Liver (tissue), 3 donors: ENCODE data around the gene MRPL52.

ENCODE experiments used
- JUND ChIP-seq, 2 donors: IDR thresholded peaks; 2 replicates each; pipeline ENCODE4 v1.6.1; 2016; ENCODE audit warnings: antibody characterized with exemption in 2 of 2
- SP1 ChIP-seq: IDR thresholded peaks from 2 replicates; pipeline ENCODE4 v1.6.1; 2018; ENCODE audit warnings: antibody characterized with exemption, mild to moderate bottlenecking
- TAF1 ChIP-seq: conservative IDR thresholded peaks from 2 replicates; pipeline ENCODE4 v1.6.1; 2016; ENCODE audit warnings: antibody characterized with exemption, mild to moderate bottlenecking
- YY1 ChIP-seq: IDR thresholded peaks from 2 replicates; pipeline ENCODE4 v1.6.1; 2016; ENCODE audit warnings: antibody characterized with exemption, mild to moderate bottlenecking
- TF ChIP-seq, protein P1 (sequence below): fragments of 150-350 bp; IDR thresholded peaks from 2 replicates; pipeline ENCODE4 v1.5.1; 2017; ENCODE audit warnings: improper control_type of control experiment, low read depth, low read length; ENCODE audit not compliant: missing input control
- donor health status: healthy.
- donor health status: healthy.

- TF ChIP-seq, protein P1, sequence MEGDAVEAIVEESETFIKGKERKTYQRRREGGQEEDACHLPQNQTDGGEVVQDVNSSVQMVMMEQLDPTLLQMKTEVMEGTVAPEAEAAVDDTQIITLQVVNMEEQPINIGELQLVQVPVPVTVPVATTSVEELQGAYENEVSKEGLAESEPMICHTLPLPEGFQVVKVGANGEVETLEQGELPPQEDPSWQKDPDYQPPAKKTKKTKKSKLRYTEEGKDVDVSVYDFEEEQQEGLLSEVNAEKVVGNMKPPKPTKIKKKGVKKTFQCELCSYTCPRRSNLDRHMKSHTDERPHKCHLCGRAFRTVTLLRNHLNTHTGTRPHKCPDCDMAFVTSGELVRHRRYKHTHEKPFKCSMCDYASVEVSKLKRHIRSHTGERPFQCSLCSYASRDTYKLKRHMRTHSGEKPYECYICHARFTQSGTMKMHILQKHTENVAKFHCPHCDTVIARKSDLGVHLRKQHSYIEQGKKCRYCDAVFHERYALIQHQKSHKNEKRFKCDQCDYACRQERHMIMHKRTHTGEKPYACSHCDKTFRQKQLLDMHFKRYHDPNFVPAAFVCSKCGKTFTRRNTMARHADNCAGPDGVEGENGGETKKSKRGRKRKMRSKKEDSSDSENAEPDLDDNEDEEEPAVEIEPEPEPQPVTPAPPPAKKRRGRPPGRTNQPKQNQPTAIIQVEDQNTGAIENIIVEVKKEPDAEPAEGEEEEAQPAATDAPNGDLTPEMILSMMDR, result no peak
- TF ChIP-seq SP1 (no peak), JUND (IDR thresholded peaks at IDR 0.05) (no peak), YY1 (no peak), TAF1 (no peak)
Measured at GRCh38 chr14:22842211-22843122, 12.8 kb downstream of the MRPL52 start.
